Posterior cingulate gyrus (tissue), 11 donors: ENCODE measurements around the gene AARSD1.
"Not testable (repeated sequence)": the region's sequence is repeated elsewhere in the genome, so short reads cannot be mapped to it uniquely, and the experiment has no call there.

ENCODE experiments used
- DNase-seq, 10 donors: peaks; one replicate each; pipeline versions ENCODE4 v3.0.0 to v3.0.0-alpha.2; 2020 to 2021; ENCODE audit warnings: mixed read lengths in 3 of 10
- intact Hi-C: fragments of 100-400 bp; cut with DNase I; formaldehyde crosslinking; loops from one replicate; pipeline ENCODE4 v1.15.1; 2023

Gene AARSD1

DNA sequence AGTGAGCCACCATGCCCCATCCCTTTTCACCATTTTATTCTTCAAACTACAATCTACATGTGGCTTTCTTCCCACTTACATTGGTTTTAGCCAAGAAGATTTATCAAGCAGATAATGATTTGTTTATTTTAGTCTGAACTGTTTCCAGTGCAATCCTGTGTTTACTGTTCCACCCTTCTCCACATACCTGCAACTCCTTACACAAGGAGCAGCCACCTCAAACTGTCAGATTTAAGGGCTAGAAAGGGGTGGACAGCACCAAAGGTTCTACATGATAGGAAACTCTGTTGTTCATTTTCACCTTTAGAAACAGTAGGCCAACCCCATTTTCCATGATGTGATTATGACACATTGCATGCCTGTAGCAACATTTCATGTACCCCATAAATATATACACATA lies 18.0 kb upstream of the AARSD1 start:
- intact Hi-C loops: no loop called here
- DNase-seq: no peak

DNA sequence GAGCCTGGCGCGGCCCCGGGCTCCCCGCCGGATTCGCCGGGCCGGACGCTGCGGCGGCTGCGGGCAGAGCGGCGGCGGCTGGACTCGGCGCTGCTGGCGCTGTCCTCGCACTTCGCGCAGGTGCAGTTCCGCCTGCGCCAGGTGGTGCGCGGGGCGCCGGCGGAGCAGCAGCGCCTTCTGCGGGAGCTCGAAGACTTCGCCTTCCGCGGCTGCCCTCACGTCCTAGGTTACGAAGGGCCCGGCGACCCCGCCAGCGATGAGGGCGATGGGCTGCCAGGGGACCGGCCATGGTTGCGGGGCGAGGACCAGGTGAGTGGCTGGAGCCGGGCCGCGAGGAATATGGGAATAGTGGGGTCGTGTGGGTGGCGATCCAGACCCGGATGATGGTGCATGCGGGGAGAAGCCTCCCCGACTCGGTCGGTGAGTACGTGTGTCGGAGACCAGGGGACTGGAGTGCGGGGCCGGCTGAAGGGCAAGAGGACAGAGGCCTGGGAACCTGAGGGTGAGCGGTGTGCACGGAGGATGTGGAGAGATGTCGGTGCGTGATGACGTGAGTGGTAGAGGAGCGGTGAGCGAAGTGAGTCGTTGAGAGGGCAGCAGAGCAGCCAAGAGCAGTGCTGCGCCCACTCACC lies 16.6 kb upstream of the AARSD1 start:
- DNase-seq: peak in 8 of 10 donors; percentile 46 to 92 (median 66)
- intact Hi-C loops: no loop called here

DNA sequence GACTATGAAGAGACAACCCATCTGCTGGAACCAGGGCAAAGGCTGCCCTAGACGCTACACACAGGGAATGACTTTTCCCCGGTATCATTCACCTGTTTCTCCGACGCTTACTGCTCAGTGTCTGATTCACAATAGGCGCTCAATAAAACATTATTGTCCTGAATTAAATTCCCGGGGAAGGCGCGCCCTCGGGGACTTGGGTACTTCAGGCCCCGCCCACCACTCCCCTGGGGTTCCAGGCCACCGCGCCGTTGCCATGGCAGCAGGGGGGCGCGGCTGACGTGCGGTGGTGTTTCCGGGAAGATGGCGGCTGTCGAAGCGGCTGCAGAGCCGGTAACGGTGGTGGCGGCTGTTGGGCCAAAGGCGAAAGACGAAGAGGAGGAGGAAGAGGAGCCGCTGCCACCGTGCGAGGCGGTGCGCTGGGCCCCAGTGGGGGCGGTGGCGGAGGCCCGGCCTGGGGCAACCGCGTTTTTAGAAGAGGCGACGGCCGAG lies 16.1 kb upstream of the AARSD1 start, which contains the start of gene RUNDC1:
Gene RUNDC1 (plus strand): TSS at position 292 of the 492 bp plus-strand sequence. CDS start 12 bp downstream, at position 304.
- DNase-seq: peak; percentile 84 to 98 (median 90)
- intact Hi-C loops: no loop called here

DNA sequence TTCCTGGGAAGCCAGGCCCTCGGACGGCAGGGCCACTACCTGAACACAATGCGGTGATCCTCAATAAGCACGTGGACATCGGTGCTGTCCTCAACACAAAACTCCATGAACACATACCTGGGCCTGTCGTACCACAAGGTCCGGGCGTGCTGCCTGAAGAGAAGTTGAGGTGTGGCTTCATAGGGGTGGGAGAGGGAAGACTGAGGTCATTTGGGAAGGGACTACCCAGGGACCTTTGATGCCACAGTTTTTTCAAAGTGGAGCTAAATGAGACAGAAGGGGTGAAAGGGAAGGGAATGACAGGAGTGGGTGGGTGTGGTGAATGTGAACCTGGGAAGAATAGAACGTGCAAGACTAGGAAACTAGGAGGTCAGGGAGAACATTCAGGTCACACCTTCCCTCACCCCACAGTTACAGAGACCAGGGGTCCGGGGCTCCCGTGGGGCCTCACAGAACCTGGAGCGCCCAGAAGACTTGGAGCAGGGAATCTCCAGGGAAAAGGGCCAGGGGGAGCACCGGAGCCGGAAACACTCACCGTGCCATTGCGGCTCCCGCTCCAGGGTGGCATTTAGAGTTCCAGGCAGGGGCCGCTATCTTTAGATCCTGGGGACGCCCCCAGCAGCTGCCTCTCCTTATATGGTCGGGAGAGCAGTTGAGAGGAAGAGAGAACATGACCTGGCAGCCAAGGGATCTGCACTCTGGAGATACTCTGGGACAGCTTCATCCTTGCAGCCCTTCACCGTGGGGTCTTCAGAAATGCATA lies 15.4 kb upstream of the AARSD1 start, which contains the start of gene PTGES3L:
Gene PTGES3L (minus strand): TSS at position 570 of the 763 bp plus-strand sequence. CDS start 27 bp downstream, at position 543.
- intact Hi-C loops: no loop called here
- peak in 8 of 10 donors; percentile 20 to 92 (median 52) for DNase-seq

DNA sequence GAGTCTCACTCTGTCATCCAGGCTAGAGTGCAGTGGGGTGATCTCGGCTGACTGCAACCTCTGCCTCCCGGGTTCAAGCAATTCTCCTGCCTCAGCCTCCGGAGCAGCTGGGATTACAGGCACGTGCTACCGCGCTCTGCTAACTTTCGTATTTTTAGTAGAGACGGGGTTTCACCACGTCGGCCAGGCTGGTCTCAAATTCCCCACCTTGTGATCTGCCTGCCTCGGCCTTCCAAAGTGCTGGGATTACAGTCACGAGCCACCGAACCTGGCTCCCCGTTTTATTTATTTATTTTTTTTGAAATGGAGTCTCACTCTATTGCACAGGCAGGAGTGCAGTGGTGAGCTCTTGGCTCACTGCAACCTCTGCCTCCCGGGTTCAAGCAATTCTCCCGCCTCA lies 11.4 kb upstream of the AARSD1 start:
- intact Hi-C loops, DNase-seq: not testable (repeated sequence)

DNA sequence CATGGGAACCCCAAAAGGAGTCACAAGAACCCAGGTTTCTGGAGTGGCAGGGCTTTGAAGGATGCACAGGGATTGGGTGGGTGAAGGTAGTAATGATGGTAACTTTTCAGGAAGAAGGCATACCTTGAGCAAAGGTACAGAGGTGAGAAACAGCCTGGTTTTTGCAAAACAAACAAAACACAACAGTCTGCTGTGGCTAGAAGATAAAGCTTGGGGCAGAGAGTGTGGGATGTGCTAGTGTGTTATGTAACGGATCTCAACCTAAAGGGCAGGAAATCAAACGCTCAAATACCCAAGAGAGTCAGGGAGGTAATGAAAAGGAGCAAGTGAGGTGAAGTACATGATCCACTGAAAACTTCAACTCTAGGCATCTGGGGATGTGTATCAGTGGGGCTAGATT lies 11.0 kb upstream of the AARSD1 start:
- intact Hi-C loops: no loop called here
- no peak for DNase-seq

DNA sequence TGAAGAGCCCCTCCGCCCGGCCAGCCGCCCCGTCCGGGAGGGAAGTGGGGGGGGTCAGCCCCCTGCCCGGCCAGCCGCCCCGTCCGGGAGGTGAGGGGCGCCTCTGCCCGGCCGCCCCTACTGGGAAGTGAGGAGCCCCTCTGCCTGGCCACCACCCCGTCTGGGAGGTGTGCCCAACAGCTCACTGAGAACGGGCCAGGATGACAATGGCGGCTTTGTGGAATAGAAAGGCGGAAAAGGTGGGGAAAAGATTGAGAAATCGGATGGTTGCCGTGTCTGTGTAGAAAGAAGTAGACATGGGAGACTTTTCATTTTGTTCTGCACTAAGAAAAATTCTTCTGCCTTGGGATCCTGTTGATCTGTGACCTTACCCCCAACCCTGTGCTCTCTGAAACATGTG lies 9.1 kb upstream of the AARSD1 start:
- intact Hi-C loops, DNase-seq: not testable (repeated sequence)

DNA sequence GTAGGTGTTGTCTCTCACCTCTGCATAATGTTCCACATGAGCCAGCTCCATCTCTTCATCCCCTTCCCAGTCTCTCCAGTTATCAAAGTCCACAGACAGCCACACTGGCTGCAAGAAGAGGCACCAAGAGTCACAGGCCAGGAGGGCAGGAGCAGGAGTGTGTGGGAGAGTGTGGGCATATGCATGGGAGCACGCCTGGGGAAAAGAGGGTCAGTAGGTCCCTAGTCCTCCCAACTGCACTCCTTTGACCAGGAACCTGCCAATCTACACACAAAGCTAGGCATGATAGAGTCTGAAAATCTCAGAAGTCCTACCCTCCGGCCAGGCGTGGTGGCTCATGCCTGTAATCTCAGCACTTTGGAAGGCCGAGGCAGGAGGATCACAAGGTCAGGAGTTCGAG lies 7.3 kb upstream of the AARSD1 start:
- no peak for DNase-seq
- intact Hi-C loops: no loop called here

DNA sequence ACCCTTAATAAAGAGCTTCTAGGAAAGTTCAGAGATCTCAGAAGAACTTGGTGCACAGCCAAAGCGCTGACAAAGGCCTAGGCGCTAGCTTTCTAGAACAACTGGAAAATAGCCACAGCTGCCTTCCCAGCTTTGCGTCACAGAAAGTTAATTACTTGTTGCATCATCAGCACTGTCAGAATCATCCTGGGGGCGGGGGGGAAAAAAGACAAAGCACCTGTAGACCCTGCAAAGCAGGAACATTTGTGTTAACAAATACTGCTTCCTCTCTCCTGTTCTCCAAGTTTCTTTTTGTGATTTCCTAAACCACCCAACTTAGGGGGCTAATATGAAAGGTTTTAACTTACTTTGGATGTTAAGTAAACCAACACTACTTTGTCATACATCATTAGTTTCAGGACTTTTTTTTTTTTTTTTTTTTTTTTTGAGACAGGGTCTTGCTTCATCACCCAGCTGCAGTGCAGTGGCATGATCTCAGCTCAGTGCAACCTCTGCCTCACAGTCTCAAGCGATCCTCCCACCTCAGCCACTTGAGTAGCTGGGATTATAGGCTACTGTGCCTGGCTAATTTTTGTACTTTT lies 4.8 kb upstream of the AARSD1 start:
- peak in 1 of 10 donors; percentile 6 for DNase-seq
- intact Hi-C loops: no loop called here

DNA sequence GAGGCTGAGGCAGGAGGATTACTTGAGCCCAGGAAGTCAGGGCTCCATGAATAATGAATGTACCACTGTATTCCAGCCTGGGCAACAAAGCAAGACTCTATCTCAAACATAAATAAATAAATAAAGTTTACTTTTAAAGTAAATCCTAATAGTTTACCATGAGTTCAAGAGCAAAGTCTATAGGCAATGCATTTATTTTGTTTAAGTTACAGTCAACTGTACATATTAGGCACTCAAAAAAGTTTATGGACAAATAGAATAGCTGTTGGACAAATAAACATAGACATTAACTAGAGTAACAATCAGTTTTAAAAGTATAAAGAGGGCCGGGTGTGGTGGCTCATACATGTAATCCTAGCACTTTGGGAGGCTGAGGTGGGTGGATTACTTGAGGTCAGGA lies 3.7 kb upstream of the AARSD1 start:
- intact Hi-C loops: no loop called here
- no peak for DNase-seq

DNA sequence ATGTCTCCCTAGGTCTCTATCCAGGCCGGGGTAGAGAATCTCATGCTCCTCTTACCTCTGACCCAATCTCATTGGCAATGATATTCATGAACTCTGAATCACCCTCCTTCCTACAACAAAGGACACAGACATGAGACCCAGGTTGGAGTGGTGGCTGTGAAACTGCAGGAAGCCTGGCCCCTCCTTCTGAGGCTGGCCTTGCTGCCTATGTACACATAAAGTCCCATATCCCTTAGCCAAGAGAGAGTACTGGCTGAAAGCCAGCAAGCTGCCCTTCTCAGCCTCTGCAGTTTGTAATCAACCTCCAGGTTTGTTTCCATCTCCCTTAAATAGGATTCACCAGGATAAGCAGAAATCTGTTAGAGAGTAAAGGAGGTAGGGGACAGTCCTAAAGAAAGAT lies 10.6 kb downstream of the AARSD1 start:
- peak in 1 of 10 donors; percentile 5 for DNase-seq
- intact Hi-C loops: no loop called here

DNA sequence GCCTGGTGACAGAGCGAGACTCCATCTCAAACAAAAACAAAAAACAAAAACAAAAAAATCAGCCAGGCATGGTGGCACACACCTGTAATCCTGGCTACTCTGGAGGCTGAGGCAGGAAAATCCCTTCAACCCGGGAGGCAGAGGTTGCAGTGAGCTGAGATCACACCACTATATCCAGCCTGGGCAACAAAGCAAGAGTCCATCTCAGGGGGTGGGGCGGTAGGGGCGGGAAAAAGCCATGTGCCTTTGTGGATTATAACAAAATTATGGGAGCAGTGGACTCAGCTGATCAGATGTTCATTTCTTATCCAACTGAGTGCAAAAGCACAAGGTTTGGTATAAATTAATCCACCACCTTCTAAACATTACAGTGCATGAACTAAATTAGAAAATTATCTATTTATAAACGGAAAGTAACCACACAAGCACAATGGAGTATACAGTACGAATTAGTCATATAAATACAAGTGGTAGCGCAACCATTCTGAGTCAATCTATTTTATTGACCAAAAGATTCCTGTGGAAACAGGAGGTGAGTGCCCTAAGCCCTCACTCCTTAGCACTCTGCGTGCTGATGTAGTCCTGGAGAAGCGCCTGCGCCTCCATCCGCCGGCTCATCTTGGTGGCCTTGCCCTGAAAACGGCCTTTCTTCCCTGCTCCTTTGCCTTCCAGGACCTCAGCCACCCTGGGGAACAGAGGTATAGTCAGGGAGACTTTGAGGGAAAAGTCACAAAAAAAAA lies 14.0 kb downstream of the AARSD1 start:
- intact Hi-C loops: no loop called here
- DNase-seq: peak in 1 of 10 donors; percentile 24

DNA sequence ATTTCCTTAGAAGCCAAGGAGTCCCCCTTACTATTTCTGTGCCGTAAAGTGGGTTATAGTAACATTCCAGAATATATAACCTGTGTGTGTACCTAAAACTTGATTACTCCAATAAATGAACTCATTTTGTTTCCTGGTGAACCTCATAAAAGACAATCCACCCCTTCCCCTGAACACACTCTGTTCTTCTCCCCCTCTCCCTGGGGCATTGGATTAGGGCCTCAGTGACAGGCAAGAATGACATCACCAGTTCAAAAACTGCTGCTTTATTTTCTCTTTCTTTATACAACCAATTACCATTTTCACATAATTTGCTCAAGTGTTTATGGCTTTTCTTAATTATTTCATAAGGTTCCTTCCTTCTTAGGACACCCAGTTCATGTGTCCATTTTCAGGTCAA lies 17.4 kb downstream of the AARSD1 start:
- DNase-seq: no peak
- intact Hi-C loops: no loop called here

DNA sequence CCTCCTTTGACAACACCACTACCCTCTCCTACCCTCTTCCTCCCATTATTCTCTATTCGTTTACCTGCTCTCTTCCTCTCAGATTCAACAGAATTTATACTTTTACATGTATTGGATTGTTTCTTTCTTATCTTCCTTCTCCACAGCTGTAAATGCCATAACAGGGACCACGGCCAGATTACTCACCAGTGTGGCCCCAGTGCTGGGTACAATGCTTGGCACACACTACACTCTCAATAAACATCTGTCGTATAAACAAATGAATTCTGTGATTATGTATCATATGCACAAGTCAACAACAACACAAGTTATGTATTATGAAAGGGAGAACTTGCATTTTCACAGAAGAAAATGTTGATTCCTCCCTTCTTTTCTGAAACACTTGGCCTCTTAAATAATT lies 20.0 kb downstream of the AARSD1 start:
- intact Hi-C loops: no loop called here
- no peak for DNase-seq

DNA sequence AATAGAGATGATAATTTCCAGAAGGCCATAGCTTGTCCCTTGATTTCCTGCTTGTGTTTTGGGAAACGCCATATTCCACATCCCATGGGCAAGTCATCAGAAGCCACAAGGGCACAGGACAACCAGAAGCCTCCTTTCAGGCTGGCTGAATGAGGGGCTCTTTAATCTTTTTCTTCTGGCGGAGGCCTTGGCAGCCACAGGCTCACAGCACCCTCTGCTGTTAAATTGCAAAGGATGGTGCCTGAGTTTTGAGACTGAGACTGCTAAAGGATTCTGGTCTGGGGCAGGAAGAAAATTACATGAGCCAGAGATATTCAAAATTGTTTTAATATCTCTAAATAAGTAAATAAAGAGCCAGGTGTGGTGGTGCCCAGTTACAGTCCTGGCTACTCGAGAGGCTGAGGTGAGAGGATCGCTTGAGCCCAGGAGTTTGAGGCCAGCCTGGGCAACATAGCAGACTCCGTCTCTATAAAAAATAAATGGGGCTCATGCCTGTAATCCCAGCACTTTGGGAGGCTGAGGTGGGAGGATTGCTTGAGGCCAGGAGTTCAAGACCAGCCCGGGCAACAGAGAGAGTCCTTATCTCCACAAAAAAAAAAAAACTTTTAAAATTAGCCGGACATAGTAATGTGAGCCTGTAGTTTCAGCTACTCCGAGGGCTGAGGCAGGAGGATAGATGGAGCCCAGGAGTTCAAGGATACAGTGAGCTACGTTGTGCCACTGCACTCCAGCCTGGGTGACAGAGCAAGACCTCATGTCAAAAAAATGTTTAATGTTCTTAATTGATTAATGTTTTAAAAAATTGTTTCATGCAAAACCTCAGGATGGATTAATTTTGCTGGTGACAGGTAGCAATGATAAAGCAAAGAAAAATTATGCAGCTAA lies 26.3 kb downstream of the AARSD1 start:
- peak in 8 of 10 donors; percentile 17 to 90 (median 33) for DNase-seq
- intact Hi-C loops: loop anchor here (2.0 kb wide), 1 partner anchor 95 kb away; no protein-coding TSS in a partner anchor

DNA sequence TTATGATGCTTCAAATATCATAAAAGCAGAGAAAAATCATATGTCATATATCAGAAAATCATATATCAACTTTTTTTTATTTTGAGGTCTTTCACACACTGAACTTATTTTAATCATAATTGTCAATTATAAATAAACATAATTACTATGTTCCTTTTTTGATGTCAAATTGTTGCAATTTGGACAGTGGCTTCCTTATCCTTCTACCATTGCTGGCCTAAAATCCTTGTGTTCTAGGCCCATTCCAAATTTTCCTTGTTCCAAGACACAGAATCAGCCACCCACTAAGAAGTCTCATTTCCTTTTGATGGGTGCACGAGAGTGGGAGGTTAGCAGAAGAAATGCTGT lies 34.8 kb downstream of the AARSD1 start:
- intact Hi-C loops: no loop called here

DNA sequence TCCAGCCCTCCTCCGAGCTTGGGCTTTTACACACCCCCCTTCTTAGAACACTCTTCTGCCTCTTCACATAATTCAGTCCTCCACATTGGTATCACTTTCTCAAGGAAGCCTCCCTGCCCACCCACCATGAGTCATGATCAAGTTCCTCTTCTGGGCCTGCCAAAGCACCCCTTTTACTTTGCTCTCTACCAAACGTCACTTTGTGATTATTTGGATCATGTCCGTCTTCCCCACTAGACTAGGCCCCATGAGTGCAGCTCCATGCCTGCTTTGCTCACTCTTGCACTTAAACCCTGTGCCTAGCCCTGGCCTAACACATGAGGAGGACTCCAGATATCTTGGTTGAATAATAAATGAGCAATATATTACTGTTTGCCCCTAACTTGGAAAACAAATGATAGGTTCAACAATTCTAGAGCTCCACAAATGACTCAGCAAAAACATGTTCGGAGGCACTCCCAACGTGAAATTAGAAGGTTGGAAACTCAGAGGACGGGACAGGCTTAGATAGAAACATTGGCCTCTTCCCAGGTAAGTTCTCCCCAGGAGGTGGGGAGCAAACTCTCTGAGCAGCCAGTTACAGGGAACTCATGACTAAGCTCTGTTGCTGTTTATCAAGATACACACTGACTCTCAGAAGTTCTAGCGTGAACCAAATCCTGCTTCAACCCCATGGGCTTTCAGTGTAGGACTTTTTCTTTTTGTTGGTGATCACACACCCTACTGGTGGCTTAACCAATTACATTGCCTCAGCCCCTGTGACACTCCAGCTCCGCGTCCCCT lies 35.3 kb downstream of the AARSD1 start:
- intact Hi-C loops: no loop called here
- peak in 1 of 10 donors; percentile 22 for DNase-seq

More for the DNA sequence above, 34.8 kb downstream of the AARSD1 start:
- DNase-seq: no peak

DNA sequence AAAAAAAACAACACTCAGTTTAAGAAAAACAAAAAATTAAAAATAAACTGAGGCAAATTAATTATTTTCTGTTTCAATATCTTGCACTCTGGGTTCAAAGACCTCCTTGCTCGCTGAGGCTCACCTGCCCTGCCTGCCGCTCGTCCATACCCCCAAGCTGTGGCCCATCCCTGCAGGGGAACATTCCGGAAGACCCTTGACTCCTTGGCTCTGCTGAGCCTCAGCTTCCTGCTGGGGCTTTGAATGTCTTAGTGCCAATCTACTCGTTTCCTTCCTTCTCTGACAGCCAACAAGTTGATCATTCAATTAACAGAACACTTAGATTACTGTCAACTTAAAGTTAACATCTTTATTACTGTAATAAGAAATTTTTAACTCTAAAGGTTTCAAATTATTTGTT lies 39.4 kb downstream of the AARSD1 start:
- intact Hi-C loops: no loop called here
- peak in 1 of 10 donors; percentile 36 for DNase-seq

DNA sequence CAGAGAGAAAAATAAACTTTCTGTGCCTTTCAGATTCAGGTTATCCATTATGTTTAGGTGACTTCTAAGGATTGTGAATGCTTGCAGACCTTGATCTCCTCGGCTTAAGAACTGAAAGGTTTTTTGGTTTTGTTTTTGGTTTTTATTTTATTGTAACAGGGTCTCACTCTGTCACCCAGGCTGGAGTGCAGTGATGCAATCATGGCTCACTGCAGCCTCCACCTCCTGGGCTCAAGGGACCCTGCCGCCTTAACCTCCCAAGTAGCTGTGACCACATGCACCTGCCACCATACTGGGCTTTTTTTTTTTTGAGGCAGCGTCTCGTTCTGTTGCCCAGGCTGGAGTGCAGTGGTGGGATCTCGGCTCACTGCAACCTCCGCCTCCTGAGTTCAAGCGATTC lies 40.8 kb downstream of the AARSD1 start:
- intact Hi-C loops: not testable (repeated sequence)
- peak in 1 of 10 donors; percentile 9 for DNase-seq
